PC-9 (cell line): ENCODE data around the gene THAP10. TPM values are rescaled to one million over a fixed set of nuclear protein-coding genes. Genes with fewer than 3 reads are reported as not detected.

Source experiments
- BruUV-seq: library from RNA; stranded (reverse); fragments of 400-500 nt; replicated peaks from 2 replicates; lab custom pipeline; 2021; lab: Mats Ljungman, UMichigan
- CTCF ChIA-PET: fragments of 300-600 bp; sonication (Branson Sonifier 250); formaldehyde crosslinking; loops from one replicate; lab custom pipeline; 2022; ENCODE audit warnings: antibody characterized with exemption; lab: Charles Lee
- POLR2A ChIA-PET: fragments of 300-600 bp; sonication (Branson Sonifier 250); formaldehyde crosslinking; loops from one replicate; lab custom pipeline; 2022; ENCODE audit warnings: antibody characterized with exemption; ENCODE audit not compliant: unreplicated experiment; lab: Charles Lee
- DNase-seq, 2 experiments: peaks; one replicate each; pipeline versions ENCODE4 v3.0.0 to v3.0.0-alpha.2; 2015 to 2022; ENCODE audit warnings: mixed read lengths in 1 of 2
- H2AFZ ChIP-seq: fragments of 200-600 bp; sonication (generic); 2 replicates; pipeline ENCODE4 v1.8.1; 2017; ENCODE audit warnings: antibody characterized with exemption
- H3F3A ChIP-seq: fragments of 200-600 bp; sonication (generic); 2 replicates; pipeline ENCODE4 v1.8.1; 2017; ENCODE audit warnings: antibody characterized with exemption, mild to moderate bottlenecking, low read depth; ENCODE audit not compliant: insufficient read depth
- H3K27ac ChIP-seq: fragments of 200-600 bp; sonication (generic); 2 replicates; pipeline ENCODE4 v1.6.1; 2016; ENCODE audit warnings: mixed run types
- H3K27me3 ChIP-seq: fragments of 200-600 bp; sonication (generic); 2 replicates; pipeline ENCODE4 v1.6.1; 2016; ENCODE audit warnings: low read depth, mixed run types; ENCODE audit not compliant: insufficient read depth
- H3K36me3 ChIP-seq: fragments of 200-600 bp; sonication (generic); 2 replicates; pipeline ENCODE4 v1.6.1; 2016; ENCODE audit warnings: low read depth, mixed run types
- H3K4me1 ChIP-seq: fragments of 200-600 bp; sonication (generic); replicated peaks from 2 replicates; pipeline ENCODE4 v1.6.1; 2016; ENCODE audit warnings: mixed run types; ENCODE audit not compliant: insufficient read depth
- H3K4me2 ChIP-seq: fragments of 200-600 bp; sonication (generic); 2 replicates; pipeline ENCODE4 v1.6.1; 2017; ENCODE audit warnings: mixed run types
- H3K4me3 ChIP-seq: fragments of 200-600 bp; sonication (generic); 2 replicates; pipeline ENCODE4 v1.6.1; 2016; ENCODE audit warnings: mixed run types
- H3K79me2 ChIP-seq: fragments of 200-600 bp; sonication (generic); 2 replicates; pipeline ENCODE4 v1.6.1; 2017; ENCODE audit warnings: low read depth, mixed run types
- H3K9me2 ChIP-seq: fragments of 200-600 bp; sonication (generic); 2 replicates; pipeline ENCODE4 v1.8.1; 2017; ENCODE audit warnings: mild to moderate bottlenecking; ENCODE audit not compliant: insufficient read depth
- H3K9me3 ChIP-seq: fragments of 200-600 bp; sonication (generic); 2 replicates; pipeline ENCODE4 v1.8.1; 2016; ENCODE audit warnings: low read depth; ENCODE audit not compliant: insufficient read depth
- H4K20me1 ChIP-seq: fragments of 200-600 bp; sonication (generic); 2 replicates; pipeline ENCODE4 v1.8.1; 2017; ENCODE audit not compliant: insufficient read depth
- CTCF ChIP-seq: fragments of 200-600 bp; sonication (generic); conservative IDR thresholded peaks from 2 replicates; pipeline ENCODE4 v1.6.1; 2017; ENCODE audit warnings: mixed run types, antibody characterized with exemption, mild to moderate bottlenecking, moderate library complexity
- EZH2 ChIP-seq: fragments of 200-600 bp; sonication (generic); IDR thresholded peaks from 2 replicates; pipeline ENCODE4 v1.8.0; 2017; ENCODE audit warnings: antibody characterized with exemption, low read depth
- intact Hi-C: fragments of 100-400 bp; cut with micrococcal nuclease; formaldehyde crosslinking; loops from one replicate; pipeline ENCODE4 v1.10.0; 2022; ENCODE audit not compliant: unreplicated experiment
- total RNA-seq: library from RNA; stranded (reverse); gene quantifications from 2 replicates; pipeline ENCODE4 v1.2.3, GENCODE V29; 2021

The THAP10 gene
- total RNA-seq, 1 experiment from 2014 or later: 5.5 TPM

GRCh38 chr15:70833861-70834765, 58.1 kb downstream of the THAP10 start:
- TSS peak; percentile 50 for BruUV-seq
- intact Hi-C loops: loop anchor here (1.0 kb wide), 1 partner anchor 8 kb away; no protein-coding TSS in a partner anchor
- Histone ChIP-seq H3K4me1 (peaks cover 24% of the 10 kb centered on the region), H3K9me2 (no peaks in the 10 kb centered on the region), H3K79me2 (no peaks in the 10 kb centered on the region), H3K27ac (peak overlapping the region; percentile 96), H4K20me1 (no peaks in the 10 kb centered on the region), H2AFZ (peak overlapping the region; percentile 73; the same call in 1 of the 2 replicates), H3K4me2 (peak overlapping the region; percentile 77), H3K36me3 (0 out of 2 replicates have a peak, but pooled peaks cover 4% of the 10 kb centered on the region), H3F3A (peaks cover 24% of the 10 kb centered on the region; the same call in 1 of the 2 replicates), H3K4me3 (no peak overlapping the region), H3K9me3 (no peaks in the 10 kb centered on the region), H3K27me3 (no peaks in the 10 kb centered on the region)
- ChIA-PET CTCF (interaction anchor here (0.9 to 1.5 kb wide), 3 partner anchors 10 to 41 kb away, joined by 3 to 5 read pairs (median 3); no protein-coding TSS in a partner anchor), POLR2A (interaction anchor here (0.6 to 0.7 kb wide), 4 partner anchors 19 to 1891 kb away, joined by 4 to 10 read pairs (median 5); no protein-coding TSS in a partner anchor)
- peak; percentile 75 to 81 for DNase-seq
- TF ChIP-seq CTCF (no peak), EZH2 (no peak)

- BruUV-seq: TSS peak; percentile 21
- Histone ChIP-seq H3K27ac (peak overlapping the region; percentile 96), H3K9me2 (no peaks in the 10 kb centered on the region), H2AFZ (no peak overlapping the region), H3K36me3 (0 out of 2 replicates have a peak, but pooled peaks cover 4% of the 10 kb centered on the region), H4K20me1 (no peaks in the 10 kb centered on the region), H3K4me1 (peaks cover 24% of the 10 kb centered on the region), H3F3A (peaks cover 24% of the 10 kb centered on the region; the same call in 1 of the 2 replicates), H3K4me3 (no peak overlapping the region), H3K4me2 (peak overlapping the region; percentile 77), H3K79me2 (no peaks in the 10 kb centered on the region), H3K27me3 (no peaks in the 10 kb centered on the region), H3K9me3 (no peaks in the 10 kb centered on the region)
- no peak for TF ChIP-seq EZH2
- no peak for TF ChIP-seq CTCF
- no peak for DNase-seq
- intact Hi-C loops: no loop called here
- ChIA-PET CTCF (interaction anchor here (0.6 to 1.5 kb wide), 3 partner anchors 9 to 41 kb away, joined by 3 to 21 read pairs (median 5); no protein-coding TSS in a partner anchor), POLR2A (interaction anchor here (0.6 to 0.7 kb wide), 3 partner anchors 119 to 1891 kb away, joined by 5 to 10 read pairs (median 5); no protein-coding TSS in a partner anchor)
These were observed 58.8 kb downstream of the THAP10 start for GRCh38 chr15:70833422-70833821.

DNA sequence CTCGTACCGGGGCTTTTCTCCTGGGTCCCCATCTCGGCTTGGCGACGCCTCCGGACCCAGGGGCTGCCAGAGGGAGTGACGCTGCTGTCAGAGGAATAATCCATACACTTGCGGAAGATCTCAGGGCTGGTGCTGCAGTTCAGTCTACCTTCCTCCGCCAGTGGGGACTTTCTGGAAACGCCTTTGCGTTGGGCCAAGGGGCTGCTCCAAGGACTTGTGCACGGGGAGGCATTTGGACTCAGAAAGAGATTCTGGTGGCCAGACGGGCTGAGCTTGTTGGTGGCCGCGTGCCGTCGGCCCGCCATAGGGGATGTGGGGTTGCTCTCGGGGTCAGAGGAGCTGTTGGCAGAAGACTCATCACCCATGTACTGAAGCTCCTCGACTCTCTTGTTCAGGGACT, 60.1 kb downstream of the THAP10 start:
- no TSS peak for BruUV-seq
- Histone ChIP-seq H3K9me2 (no peaks in the 10 kb centered on the region), H2AFZ (no peak overlapping the region), H4K20me1 (no peaks in the 10 kb centered on the region), H3K4me3 (no peak overlapping the region), H3K4me2 (no peak overlapping the region), H3K27ac (no peak overlapping the region), H3K79me2 (no peaks in the 10 kb centered on the region), H3K36me3 (0 out of 2 replicates have a peak, but pooled peaks cover 4% of the 10 kb centered on the region), H3K27me3 (no peaks in the 10 kb centered on the region), H3F3A (peaks cover 24% of the 10 kb centered on the region; the same call in 1 of the 2 replicates), H3K4me1 (peaks cover 24% of the 10 kb centered on the region), H3K9me3 (no peaks in the 10 kb centered on the region)
- ChIA-PET POLR2A (no interaction called here), CTCF (interaction anchor here (0.5 kb wide), 1 partner anchor 9 kb away, joined by 5 read pairs; no protein-coding TSS in a partner anchor)
- TF ChIP-seq CTCF (no peak), EZH2 (no peak)
- DNase-seq: no peak
- intact Hi-C loops: no loop called here

Other genes with a start within 250 kb of the THAP10 start
- 59.9 and 64.5 TPM in 2 replicates for gene UACA, start 128.9 kb downstream of the THAP10 start, total RNA-seq
- gene LARP6, start 38.3 kb downstream of the THAP10 start, total RNA-seq: 31.2 and 33.4 TPM in 2 replicates
- 6.2 and 6.3 TPM in 2 replicates for gene LRRC49, start 393 bp upstream of the THAP10 start, total RNA-seq
- gene THSD4, start 223.0 kb upstream of the THAP10 start, total RNA-seq: 29.3 and 33.1 TPM in 2 replicates